Measurements from ENCODE around the gene PRR20B.
"Not testable (repeated sequence)": the region's sequence is repeated elsewhere in the genome, so short reads cannot be mapped to it uniquely, and the experiment has no call there.

The PRR20B gene

DNA sequence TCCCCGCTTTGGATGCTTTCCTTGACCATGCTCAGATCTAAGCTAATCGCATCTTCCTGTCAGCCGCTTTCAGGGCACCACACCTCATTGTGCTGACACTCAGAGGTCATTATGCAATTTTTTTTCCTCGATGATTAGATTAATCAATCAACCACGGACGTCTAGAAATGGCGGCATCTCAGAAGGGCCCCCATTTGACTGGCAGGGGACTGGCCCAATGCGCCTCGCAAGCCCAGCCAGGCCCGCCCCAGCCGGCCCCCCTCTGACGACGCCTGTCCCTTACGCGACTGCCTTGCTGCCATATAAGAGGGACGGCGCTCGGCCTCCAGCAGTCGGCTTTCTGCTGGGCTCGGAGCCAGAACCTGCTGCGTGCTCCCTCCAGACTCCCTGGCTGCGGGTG, at the start of gene PRR20B:
TSS of gene PRR20B (plus strand) at position 301 of the 400 bp plus-strand sequence. CDS start 387 bp downstream, outside the sequence.
- DNase-seq, result not testable (repeated sequence)

DNA sequence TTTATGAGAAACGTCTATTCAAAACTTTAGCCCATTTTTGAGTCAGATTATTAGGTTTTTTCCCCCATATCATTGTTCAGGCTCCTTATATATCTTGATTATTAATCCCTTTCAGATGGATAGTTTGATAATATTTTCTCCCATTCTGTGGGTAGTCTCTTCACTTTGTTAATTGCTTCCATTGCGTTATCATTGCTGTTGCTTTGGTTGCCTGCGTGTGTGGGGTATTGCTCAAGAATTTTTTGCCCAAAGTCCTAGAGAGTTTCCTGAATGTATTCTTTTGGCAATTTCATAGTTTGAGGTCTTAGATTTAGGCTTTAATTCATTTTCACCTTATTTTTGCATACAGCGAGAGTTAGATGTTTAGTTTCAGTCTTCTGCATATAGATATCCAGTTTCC, 32.3 kb upstream of the PRR20B start:
- no peak for DNase-seq

DNA sequence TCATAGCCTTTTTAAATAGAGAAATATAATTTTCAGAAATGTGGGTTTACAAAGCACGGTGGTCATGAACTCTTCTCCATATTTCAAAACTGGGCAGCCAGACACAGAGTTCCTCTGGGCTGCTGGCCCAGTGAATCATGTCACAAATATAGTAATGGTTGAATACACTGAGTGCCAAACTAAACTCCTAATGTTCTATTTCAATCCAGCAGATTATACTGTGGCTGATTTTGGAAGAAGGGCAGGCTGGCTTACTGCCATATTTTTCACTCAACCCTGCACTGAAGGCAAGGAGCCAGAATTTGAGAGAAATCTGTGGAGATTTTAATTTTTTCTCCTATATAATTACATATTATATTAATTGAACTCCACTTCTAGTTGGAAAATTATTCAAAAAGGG, 23.6 kb upstream of the PRR20B start:
- no peak for DNase-seq

DNA sequence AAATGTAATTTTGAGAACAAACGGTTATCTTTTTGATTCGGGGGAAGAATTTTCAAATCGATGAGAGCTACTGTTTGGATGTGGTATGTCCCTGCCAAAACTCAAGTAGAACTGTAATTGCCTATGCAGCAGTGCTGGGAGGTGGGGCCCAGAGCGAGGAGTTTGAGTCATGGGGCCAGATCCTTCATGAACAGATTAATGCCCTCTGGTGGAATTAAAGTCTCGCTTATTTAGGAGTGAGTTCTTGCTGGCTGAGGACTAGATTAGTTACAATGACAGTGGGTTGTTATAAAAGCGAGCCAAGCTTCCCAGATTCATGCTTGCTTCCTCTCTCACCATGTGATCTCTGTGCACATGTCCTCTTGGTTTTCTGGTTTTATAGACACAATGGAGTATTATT, 18.4 kb upstream of the PRR20B start:
- no peak for DNase-seq

DNA sequence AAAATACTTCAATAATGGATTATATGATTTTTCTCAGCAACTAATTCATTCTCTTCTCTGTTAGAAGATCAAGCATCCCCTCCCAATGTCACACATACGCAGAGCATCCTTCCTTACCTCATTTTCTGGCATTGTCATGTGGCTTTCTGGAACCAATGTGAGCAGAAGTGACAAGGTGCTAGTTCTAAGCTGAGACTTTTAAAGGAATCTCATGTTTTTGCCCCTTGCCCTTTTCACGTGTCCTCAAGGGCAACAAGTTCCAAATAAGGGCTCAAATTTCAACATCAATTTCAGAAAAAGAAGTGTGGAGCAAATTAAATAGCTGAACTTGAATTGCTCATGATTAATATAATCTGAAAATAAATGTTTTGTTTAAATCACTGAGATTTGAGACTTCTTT, 11.2 kb upstream of the PRR20B start:
- DNase-seq, result no peak

DNA sequence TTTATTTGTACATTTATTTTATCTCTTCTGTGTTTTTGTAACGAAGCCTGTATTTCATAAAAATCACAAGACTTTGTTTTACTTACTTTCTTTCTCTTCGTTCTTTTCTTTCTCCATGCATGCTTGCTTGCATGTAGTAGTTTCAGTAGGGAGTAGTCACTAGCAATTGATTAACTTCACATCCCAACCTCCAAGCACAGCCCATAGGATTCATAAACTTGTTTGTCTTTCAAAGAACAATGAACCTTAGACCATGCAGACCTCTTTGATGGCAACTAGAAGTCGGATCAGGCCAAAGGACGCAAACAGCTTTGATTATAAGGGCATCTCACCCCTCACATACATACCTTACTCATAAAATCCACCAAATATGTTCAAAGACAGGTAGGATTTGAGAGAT, 9.7 kb upstream of the PRR20B start:
- no peak for DNase-seq

DNA sequence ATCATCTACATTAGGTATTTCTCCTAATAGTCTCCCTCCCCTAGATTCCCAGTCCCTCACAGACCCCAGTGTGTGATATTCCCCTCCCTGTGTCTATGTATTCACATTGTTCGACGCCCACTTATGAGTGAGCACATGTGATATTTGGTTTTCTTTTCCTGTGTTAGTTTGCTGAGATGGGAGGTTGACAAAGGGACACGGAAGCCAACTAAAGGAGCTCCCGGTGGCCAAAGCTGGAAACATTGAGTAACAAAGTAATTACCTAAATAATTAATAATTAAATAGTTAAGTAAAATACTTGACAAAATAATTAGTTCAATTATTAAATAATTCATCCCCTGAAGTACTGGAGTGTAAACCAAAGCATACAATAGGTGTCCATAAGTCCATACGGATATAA, 8.3 kb upstream of the PRR20B start:
- no peak for DNase-seq

DNA sequence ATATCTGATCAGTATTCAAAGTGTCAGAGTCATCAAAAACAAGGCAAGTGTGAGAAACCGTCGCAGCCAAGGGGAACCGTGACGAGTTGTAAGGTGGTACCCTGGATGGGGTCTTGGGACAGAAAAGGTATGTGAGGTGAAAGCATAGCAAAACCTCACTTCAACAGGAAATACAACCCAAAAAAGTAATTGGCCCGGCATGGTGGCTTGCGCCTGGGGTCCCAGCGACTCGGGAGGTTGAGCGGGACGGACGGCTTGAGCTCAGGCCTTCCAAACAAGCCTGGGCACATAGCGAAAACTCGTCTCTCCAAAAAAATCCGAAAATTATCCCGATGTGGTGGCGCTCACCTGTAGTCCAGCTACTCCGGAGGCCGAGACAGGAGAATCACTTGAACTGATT, 7.5 kb upstream of the PRR20B start:
- DNase-seq, result not testable (repeated sequence)

DNA sequence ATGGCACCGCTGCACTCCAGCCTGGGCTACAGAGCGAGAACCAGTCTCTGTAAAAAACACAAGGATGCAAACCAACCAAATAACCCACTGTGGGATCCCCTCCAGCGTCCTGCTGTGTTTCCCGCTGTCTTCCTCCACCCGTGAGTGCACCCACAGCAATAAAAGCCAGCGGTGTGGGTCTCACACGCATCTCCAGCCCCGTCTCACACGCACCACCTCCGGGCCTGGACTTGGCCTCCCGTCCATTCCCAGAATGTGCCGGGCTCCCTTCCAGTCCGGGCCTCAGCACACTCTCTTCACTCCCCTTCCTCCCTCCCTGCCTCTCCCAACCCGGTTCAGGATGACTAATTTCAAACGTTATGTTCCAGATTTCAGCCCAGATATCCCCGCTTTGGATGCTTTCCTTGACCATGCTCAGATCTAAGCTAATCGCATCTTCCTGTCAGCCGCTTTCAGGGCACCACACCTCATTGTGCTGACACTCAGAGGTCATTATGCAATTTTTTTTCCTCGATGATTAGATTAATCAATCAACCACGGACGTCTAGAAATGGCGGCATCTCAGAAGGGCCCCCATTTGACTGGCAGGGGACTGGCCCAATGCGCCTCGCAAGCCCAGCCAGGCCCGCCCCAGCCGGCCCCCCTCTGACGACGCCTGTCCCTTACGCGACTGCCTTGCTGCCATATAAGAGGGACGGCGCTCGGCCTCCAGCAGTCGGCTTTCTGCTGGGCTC, 6.9 kb upstream of the PRR20B start, which contains the start of gene PRR20A:
TSS of gene PRR20A (plus strand) at position 684 of the 734 bp plus-strand sequence. CDS start 387 bp downstream, outside the sequence.
- DNase-seq, result not testable (repeated sequence)

DNA sequence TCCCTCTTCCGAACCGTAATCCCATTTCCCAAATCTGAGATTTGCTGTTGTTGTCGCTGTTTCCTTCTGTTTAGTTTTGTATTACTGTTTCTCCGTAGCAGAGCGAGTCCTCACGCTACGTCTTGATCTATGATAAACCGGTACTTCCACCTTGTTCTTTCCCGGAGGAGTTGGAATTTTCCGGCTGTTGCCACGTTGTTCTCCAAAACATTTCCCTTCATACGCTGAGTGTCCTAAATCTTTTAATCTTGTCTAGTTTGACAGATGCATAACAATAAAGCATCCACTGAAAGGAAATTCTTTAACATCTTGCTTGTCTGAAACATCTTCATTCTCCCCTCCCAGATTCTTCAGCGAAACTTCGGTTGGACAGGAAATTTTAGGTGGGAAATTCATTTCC, 818 bp downstream of the PRR20B start:
- DNase-seq, result not testable (repeated sequence)

DNA sequence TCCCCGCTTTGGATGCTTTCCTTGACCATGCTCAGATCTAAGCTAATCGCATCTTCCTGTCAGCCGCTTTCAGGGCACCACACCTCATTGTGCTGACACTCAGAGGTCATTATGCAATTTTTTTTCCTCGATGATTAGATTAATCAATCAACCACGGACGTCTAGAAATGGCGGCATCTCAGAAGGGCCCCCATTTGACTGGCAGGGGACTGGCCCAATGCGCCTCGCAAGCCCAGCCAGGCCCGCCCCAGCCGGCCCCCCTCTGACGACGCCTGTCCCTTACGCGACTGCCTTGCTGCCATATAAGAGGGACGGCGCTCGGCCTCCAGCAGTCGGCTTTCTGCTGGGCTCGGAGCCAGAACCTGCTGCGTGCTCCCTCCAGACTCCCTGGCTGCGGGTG, 6.5 kb downstream of the PRR20B start, which contains the start of gene PRR20C:
TSS of gene PRR20C (plus strand) at position 301 of the 400 bp plus-strand sequence. CDS start 387 bp downstream, outside the sequence.
- DNase-seq, result not testable (repeated sequence)

DNA sequence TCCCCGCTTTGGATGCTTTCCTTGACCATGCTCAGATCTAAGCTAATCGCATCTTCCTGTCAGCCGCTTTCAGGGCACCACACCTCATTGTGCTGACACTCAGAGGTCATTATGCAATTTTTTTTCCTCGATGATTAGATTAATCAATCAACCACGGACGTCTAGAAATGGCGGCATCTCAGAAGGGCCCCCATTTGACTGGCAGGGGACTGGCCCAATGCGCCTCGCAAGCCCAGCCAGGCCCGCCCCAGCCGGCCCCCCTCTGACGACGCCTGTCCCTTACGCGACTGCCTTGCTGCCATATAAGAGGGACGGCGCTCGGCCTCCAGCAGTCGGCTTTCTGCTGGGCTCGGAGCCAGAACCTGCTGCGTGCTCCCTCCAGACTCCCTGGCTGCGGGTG, 13.0 kb downstream of the PRR20B start, which contains the start of gene PRR20D:
TSS of gene PRR20D (plus strand) at position 301 of the 400 bp plus-strand sequence. CDS start 387 bp downstream, outside the sequence.
- DNase-seq, result not testable (repeated sequence)

DNA sequence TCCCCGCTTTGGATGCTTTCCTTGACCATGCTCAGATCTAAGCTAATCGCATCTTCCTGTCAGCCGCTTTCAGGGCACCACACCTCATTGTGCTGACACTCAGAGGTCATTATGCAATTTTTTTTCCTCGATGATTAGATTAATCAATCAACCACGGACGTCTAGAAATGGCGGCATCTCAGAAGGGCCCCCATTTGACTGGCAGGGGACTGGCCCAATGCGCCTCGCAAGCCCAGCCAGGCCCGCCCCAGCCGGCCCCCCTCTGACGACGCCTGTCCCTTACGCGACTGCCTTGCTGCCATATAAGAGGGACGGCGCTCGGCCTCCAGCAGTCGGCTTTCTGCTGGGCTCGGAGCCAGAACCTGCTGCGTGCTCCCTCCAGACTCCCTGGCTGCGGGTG, 19.6 kb downstream of the PRR20B start, which contains the start of gene PRR20E:
TSS of gene PRR20E (plus strand) at position 301 of the 400 bp plus-strand sequence. CDS start 387 bp downstream, outside the sequence.
- DNase-seq, result not testable (repeated sequence)

DNA sequence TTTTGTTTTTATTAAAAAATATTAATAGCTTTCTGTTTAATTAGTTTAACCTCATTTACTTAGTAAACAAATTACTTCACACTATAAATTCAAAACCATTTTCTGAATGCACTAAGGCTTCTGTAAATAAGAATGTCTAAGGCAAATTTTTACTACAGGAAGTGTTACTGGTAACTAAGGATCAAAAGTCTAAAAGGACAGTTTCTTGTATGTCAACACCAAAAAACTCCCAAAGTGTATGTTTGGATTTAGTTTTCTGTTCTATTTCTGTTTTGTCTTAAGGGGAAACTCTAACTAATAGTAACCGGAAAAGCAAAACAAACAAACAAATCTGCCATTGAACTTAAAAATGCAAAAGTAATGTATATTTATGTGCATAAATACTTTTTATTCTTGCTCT, 44.4 kb downstream of the PRR20B start:
- DNase-seq, result no peak

Data from hematopoietic multipotent progenitor cell treated with erythropoietin and hydrocortisone succinate and interleukin-3 and kit ligand, for 4 days (in vitro differentiated cells).